ENCODE data around the gene YAP1.

The YAP1 gene

DNA sequence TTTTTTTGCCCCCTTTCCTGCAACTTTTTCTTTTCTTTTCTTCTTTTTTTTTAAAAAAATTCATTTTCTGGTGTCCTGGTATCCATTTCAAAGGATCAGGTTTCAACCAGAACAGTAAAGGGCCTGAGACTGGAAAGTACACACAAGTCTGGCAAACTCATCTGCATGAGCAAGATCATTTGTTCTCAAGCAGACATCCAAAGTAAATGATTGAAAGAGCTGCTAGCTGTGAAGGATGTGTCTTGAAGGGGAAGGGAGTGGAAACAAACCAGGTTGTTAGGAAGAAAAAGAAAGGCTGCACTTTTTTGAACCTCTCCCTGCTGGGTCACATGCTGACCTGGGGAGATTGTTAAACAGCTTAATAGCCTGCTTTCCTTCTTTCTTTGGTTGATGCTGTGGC, 5.3 kb downstream of the YAP1 start:
- in situ Hi-C loops (cut with HindIII; ENCODE audit: low sequenced_read_pairs) = no loop called here
- H3K4me3 ChIP-seq (ENCODE audit: low read depth, low read length) = no peak overlapping the region
- DNase-seq (ENCODE audit: low read depth, low spot score) = peak; percentile 82
- TF ChIP-seq, protein P1, sequence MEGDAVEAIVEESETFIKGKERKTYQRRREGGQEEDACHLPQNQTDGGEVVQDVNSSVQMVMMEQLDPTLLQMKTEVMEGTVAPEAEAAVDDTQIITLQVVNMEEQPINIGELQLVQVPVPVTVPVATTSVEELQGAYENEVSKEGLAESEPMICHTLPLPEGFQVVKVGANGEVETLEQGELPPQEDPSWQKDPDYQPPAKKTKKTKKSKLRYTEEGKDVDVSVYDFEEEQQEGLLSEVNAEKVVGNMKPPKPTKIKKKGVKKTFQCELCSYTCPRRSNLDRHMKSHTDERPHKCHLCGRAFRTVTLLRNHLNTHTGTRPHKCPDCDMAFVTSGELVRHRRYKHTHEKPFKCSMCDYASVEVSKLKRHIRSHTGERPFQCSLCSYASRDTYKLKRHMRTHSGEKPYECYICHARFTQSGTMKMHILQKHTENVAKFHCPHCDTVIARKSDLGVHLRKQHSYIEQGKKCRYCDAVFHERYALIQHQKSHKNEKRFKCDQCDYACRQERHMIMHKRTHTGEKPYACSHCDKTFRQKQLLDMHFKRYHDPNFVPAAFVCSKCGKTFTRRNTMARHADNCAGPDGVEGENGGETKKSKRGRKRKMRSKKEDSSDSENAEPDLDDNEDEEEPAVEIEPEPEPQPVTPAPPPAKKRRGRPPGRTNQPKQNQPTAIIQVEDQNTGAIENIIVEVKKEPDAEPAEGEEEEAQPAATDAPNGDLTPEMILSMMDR (IDR thresholded peaks at IDR 0.05; ENCODE audit: low read depth, low read length) = no peak

DNA sequence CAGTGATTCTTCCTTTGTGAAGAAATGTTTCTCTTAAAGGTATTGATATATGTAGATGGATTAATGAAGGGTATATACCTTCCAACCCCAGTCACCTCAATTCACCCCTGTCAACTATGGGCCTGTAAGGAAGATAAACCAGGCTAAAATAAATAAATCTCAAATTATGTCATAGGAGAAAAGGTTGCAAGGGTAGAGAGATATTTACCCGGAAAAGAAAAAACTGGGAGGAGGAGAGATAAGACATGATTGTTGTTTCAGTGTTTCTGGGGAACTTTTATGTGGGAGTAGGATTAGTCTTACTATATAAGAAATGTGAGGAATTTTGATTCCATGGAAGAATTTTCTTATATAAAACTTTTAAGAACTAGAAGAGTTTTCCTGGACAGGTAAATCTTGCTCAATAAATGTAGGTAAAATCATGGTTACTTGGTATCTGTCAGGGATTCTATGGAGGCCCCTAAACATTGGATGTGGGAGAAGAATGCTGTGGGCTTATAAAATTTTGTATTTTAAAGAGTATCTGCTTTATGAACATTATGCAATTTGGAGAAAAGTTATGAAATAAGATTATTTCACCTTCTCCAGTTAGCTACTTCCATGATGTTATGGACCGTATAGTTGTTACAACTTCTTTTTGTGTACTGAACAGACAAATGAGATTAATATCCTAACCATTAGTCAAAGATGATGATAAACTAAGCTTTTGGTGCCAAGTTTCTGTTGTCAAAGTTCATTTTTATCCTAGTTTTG, 6.4 kb downstream of the YAP1 start:
- TF ChIP-seq, protein P1 (IDR thresholded peaks at IDR 0.05; ENCODE audit: low read depth, low read length) = no peak
- no peak for DNase-seq (ENCODE audit: low read depth, low spot score)
- no peak overlapping the region for H3K4me3 ChIP-seq (ENCODE audit: low read depth, low read length)
- in situ Hi-C loops (cut with HindIII; ENCODE audit: low sequenced_read_pairs) = no loop called here

DNA sequence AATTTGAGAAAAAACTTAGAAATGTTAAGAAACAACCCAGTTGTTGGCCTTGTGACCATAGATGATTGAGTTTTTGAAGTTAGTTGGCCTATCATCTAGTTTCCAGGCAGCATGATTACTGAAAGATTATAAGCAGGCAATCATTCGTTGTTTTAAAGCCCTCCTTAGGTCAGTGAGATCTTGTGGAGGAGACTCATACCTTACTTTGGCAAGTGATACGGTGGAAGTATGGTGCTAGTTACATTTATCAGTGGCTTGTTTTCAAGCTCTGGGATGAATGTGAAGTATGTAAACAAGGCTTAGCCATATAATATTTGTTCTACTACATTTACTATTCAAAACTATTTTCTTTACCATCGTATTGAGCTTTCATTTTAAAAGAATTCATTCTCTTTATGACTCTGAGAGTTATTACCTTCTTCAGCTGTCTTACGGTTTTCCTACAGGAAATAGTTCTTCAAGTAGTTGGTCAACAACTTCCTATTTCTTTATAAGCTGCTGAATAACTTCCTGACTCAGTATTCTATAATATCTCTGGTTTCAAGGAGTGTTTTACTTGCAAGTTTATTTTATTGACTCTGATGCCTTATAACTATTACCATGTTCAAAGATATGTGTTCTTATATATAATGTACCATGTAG, 7.3 kb downstream of the YAP1 start:
- TF ChIP-seq, protein P1 (IDR thresholded peaks at IDR 0.05; ENCODE audit: low read depth, low read length) = no peak
- in situ Hi-C loops (cut with HindIII; ENCODE audit: low sequenced_read_pairs) = no loop called here
- peak; percentile 29 for DNase-seq (ENCODE audit: low read depth, low spot score)
- no peak overlapping the region for H3K4me3 ChIP-seq (ENCODE audit: low read depth, low read length)

DNA sequence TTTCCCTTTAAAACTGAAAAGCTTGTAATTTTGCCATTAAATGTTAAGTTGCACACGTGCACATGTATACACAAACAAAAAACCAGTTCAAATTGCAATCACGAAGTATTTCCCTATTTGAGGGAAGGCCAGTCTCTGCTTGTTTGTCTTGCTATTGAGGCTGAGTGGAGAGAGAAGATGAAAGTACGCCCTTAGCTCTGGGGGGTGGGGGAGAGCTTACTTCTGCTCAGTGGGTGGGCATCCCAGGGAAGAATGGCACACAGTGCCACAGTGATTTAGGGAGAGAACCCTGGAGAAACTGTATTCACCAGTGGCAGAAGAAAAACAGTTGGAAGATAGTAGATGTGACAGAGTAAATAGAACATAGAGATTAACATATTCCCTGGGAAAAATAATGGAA, 8.7 kb downstream of the YAP1 start:
- no peak for DNase-seq (ENCODE audit: low read depth, low spot score)
- in situ Hi-C loops (cut with HindIII; ENCODE audit: low sequenced_read_pairs) = no loop called here
- no peak overlapping the region for H3K4me3 ChIP-seq (ENCODE audit: low read depth, low read length)
- TF ChIP-seq, protein P1 (IDR thresholded peaks at IDR 0.05; ENCODE audit: low read depth, low read length) = no peak

DNA sequence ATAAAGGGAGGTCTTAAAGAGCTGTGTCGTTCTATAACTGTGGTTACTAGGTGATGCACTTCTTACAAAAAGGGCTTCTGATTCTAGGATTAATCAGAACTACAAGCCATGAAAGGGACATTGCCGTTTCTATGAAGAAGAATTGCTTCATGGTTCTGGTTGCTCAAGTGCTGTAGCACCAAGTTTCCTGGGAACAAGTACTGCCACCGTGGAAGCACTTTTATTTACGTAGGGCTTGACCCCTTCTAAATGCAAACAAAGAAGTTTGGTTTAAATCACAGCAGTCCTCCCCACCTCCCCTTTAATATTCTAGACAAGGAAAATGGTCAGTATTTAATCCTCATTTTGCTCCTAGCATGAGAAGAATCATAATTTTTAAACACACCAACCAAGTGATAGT, 9.8 kb downstream of the YAP1 start:
- in situ Hi-C loops (cut with HindIII; ENCODE audit: low sequenced_read_pairs) = no loop called here
- TF ChIP-seq, protein P1 (IDR thresholded peaks at IDR 0.05; ENCODE audit: low read depth, low read length) = no peak
- peak; percentile 41 for DNase-seq (ENCODE audit: low read depth, low spot score)
- H3K4me3 ChIP-seq (ENCODE audit: low read depth, low read length) = no peak overlapping the region

DNA sequence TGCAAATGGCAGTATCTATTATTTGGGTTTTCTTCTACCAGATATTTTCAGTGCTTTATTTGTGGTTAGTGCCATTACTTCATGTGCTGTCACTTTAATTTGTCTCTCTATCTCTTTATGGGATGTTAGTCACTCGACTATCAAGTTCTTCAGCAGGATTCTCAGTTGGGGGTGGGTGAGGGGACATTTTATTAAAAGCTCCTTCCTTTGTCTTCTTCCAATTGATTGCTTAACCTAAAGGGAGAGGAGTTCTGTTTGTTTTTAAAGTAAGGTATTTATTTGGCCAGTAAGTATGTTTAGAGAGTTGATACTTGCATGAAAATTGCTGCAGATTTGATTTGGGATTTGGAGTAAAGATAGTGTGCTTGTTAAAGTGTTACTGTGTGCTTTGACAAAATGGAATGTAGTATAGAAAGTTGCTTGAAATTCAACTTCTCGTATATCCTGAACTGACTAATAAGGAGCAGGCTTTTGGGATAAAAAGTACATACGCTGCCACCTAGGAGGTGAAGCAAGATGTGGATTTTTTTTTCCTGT, 10.3 kb downstream of the YAP1 start:
- in situ Hi-C loops (cut with HindIII; ENCODE audit: low sequenced_read_pairs) = no loop called here
- DNase-seq (ENCODE audit: low read depth, low spot score) = peak; percentile 49
- TF ChIP-seq, protein P1 (IDR thresholded peaks at IDR 0.05; ENCODE audit: low read depth, low read length) = no peak
- H3K4me3 ChIP-seq (ENCODE audit: low read depth, low read length) = no peak overlapping the region
